Vagina (tissue), 2 donors: ENCODE measurements around the gene CRYGB. TPM values are rescaled to one million over a fixed set of nuclear protein-coding genes. Genes with fewer than 3 reads are reported as not detected.

Source experiments
- DNase-seq, 2 donors: peaks; one replicate each; pipeline ENCODE4 v3.0.0-alpha.2; 2017; ENCODE audit errors: extremely low spot score in 2 of 2
- H3K27ac ChIP-seq: fragments of 200-600 bp; sonication (generic); one replicate; pipeline ENCODE4 v1.5.1; 2019
- H3K27me3 ChIP-seq: fragments of 200-600 bp; sonication (generic); one replicate; pipeline ENCODE4 v1.5.1; 2019
- H3K36me3 ChIP-seq, 2 donors: fragments of 200-600 bp; sonication (generic); one replicate each; pipeline ENCODE4 v1.5.1; 2017 to 2019
- H3K4me1 ChIP-seq: fragments of 200-600 bp; sonication (generic); one replicate; pipeline ENCODE4 v1.5.1; 2019
- H3K4me3 ChIP-seq, 2 donors: fragments of 200-600 bp; sonication (generic); 1 replicate in 1 of 2; 2 replicates in 1 of 2; pipeline ENCODE4 v1.5.1; 2016 to 2019
- H3K9me3 ChIP-seq: fragments of 200-600 bp; sonication (generic); one replicate; pipeline ENCODE4 v1.5.1; 2019
- CTCF ChIP-seq, 3 experiments: fragments of 450-650 bp in 2 of 3; fragments of 200-600 bp in 1 of 3; sonication (generic) in 1 of 3; IDR thresholded peaks; one replicate each; pipeline ENCODE4 v1.5.1; 2017 to 2019; ENCODE audit warnings: antibody characterized with exemption in 3 of 3, mild to moderate bottlenecking in 2 of 3, moderate library complexity in 2 of 3
- POLR2A ChIP-seq, 2 donors: fragments of 450-650 bp; IDR thresholded peaks; one replicate each; pipeline ENCODE4 v1.6.1; 2017; ENCODE audit warnings: antibody characterized with exemption in 2 of 2, mild to moderate bottlenecking in 2 of 2, moderate library complexity in 2 of 2
- POLR2AphosphoS5 ChIP-seq, 2 donors: sonication (generic); formaldehyde crosslinking; IDR thresholded peaks; one replicate each; pipeline ENCODE4 v1.9.0; 2017; ENCODE audit warnings: antibody characterized with exemption in 2 of 2, mild to moderate bottlenecking in 2 of 2, low read depth in 1 of 2; ENCODE audit not compliant: insufficient read depth in 1 of 2
- intact Hi-C: fragments of 100-400 bp; cut with DNase I; formaldehyde crosslinking; loops from one replicate; pipeline ENCODE4 v1.15.1; 2023
- total RNA-seq: library from RNA; depleted of rRNA; stranded (reverse); fragments of >200 nt; gene quantifications from one replicate; pipeline ENCODE4 v1.2.3, GENCODE V29; 2016

The CRYGB gene
- total RNA-seq = not detected

GRCh38 chr2:208146006-208146405 is at the start of gene CRYGB:
TSS of gene CRYGB (minus strand) at chr2:208146158. CDS start at chr2:208146120, 38 bp downstream.
- no peak within 1 kb of the TSS for H3K4me3 ChIP-seq
- intact Hi-C loops = no loop called here
- no peak for DNase-seq
- H3K4me1 ChIP-seq = no peaks in the 10 kb centered on the region
- TF ChIP-seq CTCF (IDR thresholded peaks at IDR 0.05) (no peak), POLR2A (IDR thresholded peaks at IDR 0.05) (no peak), POLR2AphosphoS5 (IDR thresholded peaks at IDR 0.05; ENCODE audit: insufficient read depth in 1 of 2, low read depth in 1 of 2) (no peak)
- no peak within 1 kb of the TSS for H3K27ac ChIP-seq
- H3K36me3 ChIP-seq = no peaks in the 10 kb centered on the region
- H3K27me3 ChIP-seq = no peaks in the 10 kb centered on the region
- H3K9me3 ChIP-seq = no peaks in the 10 kb centered on the region

GRCh38 chr2:208195531-208195930 is 49.6 kb upstream of the CRYGB start:
- Histone ChIP-seq H3K27me3 (no peaks in the 10 kb centered on the region), H3K36me3 (no peaks in the 10 kb centered on the region), H3K27ac (no peak overlapping the region), H3K9me3 (no peaks in the 10 kb centered on the region), H3K4me1 (no peaks in the 10 kb centered on the region), H3K4me3 (no peak overlapping the region)
- TF ChIP-seq POLR2A (IDR thresholded peaks at IDR 0.05) (no peak), POLR2AphosphoS5 (IDR thresholded peaks at IDR 0.05; ENCODE audit: insufficient read depth in 1 of 2, low read depth in 1 of 2) (no peak), CTCF (IDR thresholded peaks at IDR 0.05) (no peak)
- intact Hi-C loops = no loop called here
- DNase-seq = no peak

- Histone ChIP-seq H3K4me3 (no peak overlapping the region), H3K9me3 (no peaks in the 10 kb centered on the region), H3K27me3 (no peaks in the 10 kb centered on the region), H3K36me3 (no peaks in the 10 kb centered on the region), H3K4me1 (no peaks in the 10 kb centered on the region), H3K27ac (no peak overlapping the region)
- TF ChIP-seq POLR2A (IDR thresholded peaks at IDR 0.05) (no peak), POLR2AphosphoS5 (IDR thresholded peaks at IDR 0.05; ENCODE audit: insufficient read depth in 1 of 2, low read depth in 1 of 2) (no peak), CTCF (IDR thresholded peaks at IDR 0.05) (no peak)
- intact Hi-C loops = no loop called here
- no peak for DNase-seq
Measured at GRCh38 chr2:208192611-208193236, 46.8 kb upstream of the CRYGB start.

GRCh38 chr2:208189810-208190503 is 44.0 kb upstream of the CRYGB start, which contains the start of gene C2orf80:
TSS of gene C2orf80 (minus strand) at chr2:208190030. CDS start at chr2:208186986, 3,044 bp downstream.
- Histone ChIP-seq H3K27me3 (no peaks in the 10 kb centered on the region), H3K9me3 (no peaks in the 10 kb centered on the region), H3K4me1 (no peaks in the 10 kb centered on the region), H3K4me3 (no peak within 1 kb of the TSS), H3K27ac (no peak within 1 kb of the TSS), H3K36me3 (no peaks in the 10 kb centered on the region)
- TF ChIP-seq POLR2AphosphoS5 (IDR thresholded peaks at IDR 0.05; ENCODE audit: insufficient read depth in 1 of 2, low read depth in 1 of 2) (no peak), POLR2A (IDR thresholded peaks at IDR 0.05) (no peak), CTCF (IDR thresholded peaks at IDR 0.05) (no peak)
- DNase-seq = no peak
- intact Hi-C loops = no loop called here
